Thymus (tissue), 11 donors: ENCODE measurements around the gene SH3RF3. TPM values are rescaled to one million over a fixed set of nuclear protein-coding genes. Genes with fewer than 3 reads are reported as not detected.

Experiments used
- DNase-seq, 9 donors: peaks; one replicate each; pipeline ENCODE4 v3.0.0-alpha.2; 2013; ENCODE audit warnings: low spot score in 9 of 9, low read depth in 6 of 9, missing footprints in 1 of 9
- H3K27ac ChIP-seq, 2 donors: one replicate each; pipeline ENCODE4 v1.5.1; 2013; ENCODE audit warnings: control low read depth in 1 of 2, low read depth in 1 of 2, low read length in 1 of 2, mild to moderate bottlenecking in 1 of 2, moderate library complexity in 1 of 2
- H3K27me3 ChIP-seq, 2 donors: one replicate each; pipeline ENCODE4 v1.5.1; 2013; ENCODE audit warnings: low read length in 1 of 2; ENCODE audit not compliant: control insufficient read depth in 2 of 2, insufficient read depth in 1 of 2
- H3K36me3 ChIP-seq, 2 donors: one replicate each; pipeline ENCODE4 v1.5.1; 2013; ENCODE audit warnings: low read length in 1 of 2, mild to moderate bottlenecking in 1 of 2, moderate library complexity in 1 of 2; ENCODE audit not compliant: control insufficient read depth in 2 of 2, insufficient read depth in 2 of 2
- H3K4me1 ChIP-seq, 2 donors: one replicate each; pipeline ENCODE4 v1.5.1; 2013; ENCODE audit warnings: low read length in 2 of 2; ENCODE audit not compliant: control insufficient read depth in 2 of 2, insufficient read depth in 2 of 2
- H3K4me3 ChIP-seq, 2 donors: one replicate each; pipeline ENCODE4 v1.5.1; 2013; ENCODE audit warnings: low read length in 2 of 2, control low read depth in 1 of 2, mild to moderate bottlenecking in 1 of 2
- H3K9me3 ChIP-seq, 2 donors: one replicate each; pipeline ENCODE4 v1.5.1; 2013; ENCODE audit warnings: low read length in 1 of 2, mild to moderate bottlenecking in 1 of 2; ENCODE audit not compliant: control insufficient read depth in 2 of 2, insufficient read depth in 1 of 2
- WGBS: extraction: QIAGEN DNeasy Blood & Tissue Kit; methylation state at CpG from one replicate; pipeline ENCODE4 v1.1.7; 2013; 5-methylcytosine and 5-hydroxymethylcytosine counted together
- polyA plus RNA-seq: library from polyadenylated mRNA; stranded (reverse); fragments of 200-250 nt; gene quantifications from one replicate; pipeline ENCODE4 v1.2.3, GENCODE V29; 2013
- total RNA-seq: library from RNA; stranded (reverse); fragments of 120-200 nt; gene quantifications from one replicate; pipeline ENCODE4 v1.2.4, GENCODE V29; 2013
- donor health status: healthy.

SH3RF3 gene
- total and polyA plus RNA-seq, 2 donors, result 3.2 to 8.2 TPM

- WGBS, result 94% methylated on average over 7 of the region's 7 CpGs
- H3K4me1 ChIP-seq, result peaks cover 0 to 30% of the 10 kb centered on the region in 2 donors
- no peak overlapping the region for H3K27ac ChIP-seq
- no peak for DNase-seq
- peaks cover 1 to 3% of the 10 kb centered on the region in 2 donors for H3K9me3 ChIP-seq
- no peaks in the 10 kb centered on the region for H3K27me3 ChIP-seq
- H3K4me3 ChIP-seq, result no peak overlapping the region
- no peaks in the 10 kb centered on the region for H3K36me3 ChIP-seq
Observed at GRCh38 chr2:109468893-109469292, 339.9 kb downstream of the SH3RF3 start.

- Histone ChIP-seq H3K4me3 (no peak overlapping the region), H3K36me3 (no peaks in the 10 kb centered on the region), H3K4me1 (peaks cover 0 to 33% of the 10 kb centered on the region in 2 donors), H3K9me3 (peaks cover 1 to 11% of the 10 kb centered on the region in 2 donors), H3K27me3 (no peaks in the 10 kb centered on the region), H3K27ac (peak overlapping the region in 1 of 2 donors; percentile 18)
- DNase-seq, result no peak
- WGBS, result 93% methylated on average over 3 of the region's 3 CpGs
Observed at GRCh38 chr2:109471658-109472057, 342.7 kb downstream of the SH3RF3 start.

- no peaks in the 10 kb centered on the region for H3K27me3 ChIP-seq
- peak overlapping the region in 1 of 2 donors; percentile 26 for H3K27ac ChIP-seq
- DNase-seq, result no peak
- no peak overlapping the region for H3K4me3 ChIP-seq
- no peaks in the 10 kb centered on the region for H3K36me3 ChIP-seq
- WGBS, result 92% methylated on average over 14 of the region's 14 CpGs
- peaks cover 1 to 11% of the 10 kb centered on the region in 2 donors for H3K9me3 ChIP-seq
- H3K4me1 ChIP-seq, result peaks cover 0 to 30% of the 10 kb centered on the region in 2 donors
Observed at GRCh38 chr2:109472331-109472959, 343.4 kb downstream of the SH3RF3 start.

- peaks cover 0 to 11% of the 10 kb centered on the region in 2 donors for H3K9me3 ChIP-seq
- DNase-seq, result no peak
- no peaks in the 10 kb centered on the region for H3K27me3 ChIP-seq
- 95% methylated on average over 10 of the region's 10 CpGs for WGBS
- H3K27ac ChIP-seq, result peak overlapping the region in 1 of 2 donors; percentile 26
- H3K4me1 ChIP-seq, result peaks cover 0 to 27% of the 10 kb centered on the region in 2 donors
- no peak overlapping the region for H3K4me3 ChIP-seq
- no peaks in the 10 kb centered on the region for H3K36me3 ChIP-seq
Observed at GRCh38 chr2:109472974-109473373, 344.0 kb downstream of the SH3RF3 start.

- Histone ChIP-seq H3K27me3 (no peaks in the 10 kb centered on the region), H3K36me3 (no peaks in the 10 kb centered on the region), H3K4me3 (no peak overlapping the region), H3K27ac (peak overlapping the region in 1 of 2 donors; percentile 12), H3K4me1 (peaks cover 0 to 27% of the 10 kb centered on the region in 2 donors), H3K9me3 (peaks cover 0 to 11% of the 10 kb centered on the region in 2 donors)
- DNase-seq, result no peak
- 81% methylated on average over 12 of the region's 12 CpGs for WGBS
Observed at GRCh38 chr2:109473616-109474318, 344.8 kb downstream of the SH3RF3 start.

GRCh38 chr2:109474319-109474825 is 345.4 kb downstream of the SH3RF3 start:
- no peaks in the 10 kb centered on the region for H3K36me3 ChIP-seq
- peaks cover 0 to 11% of the 10 kb centered on the region in 2 donors for H3K9me3 ChIP-seq
- no peak overlapping the region for H3K4me3 ChIP-seq
- H3K27ac ChIP-seq, result no peak overlapping the region
- WGBS, result 89% methylated on average over 11 of the region's 11 CpGs
- no peak for DNase-seq
- H3K27me3 ChIP-seq, result no peaks in the 10 kb centered on the region
- H3K4me1 ChIP-seq, result peaks cover 0 to 32% of the 10 kb centered on the region in 2 donors

GRCh38 chr2:109475531-109476210 is 346.7 kb downstream of the SH3RF3 start:
- 66% methylated on average over 6 of the region's 6 CpGs for WGBS
- Histone ChIP-seq H3K4me1 (peaks cover 3 to 36% of the 10 kb centered on the region in 2 donors), H3K36me3 (no peaks in the 10 kb centered on the region), H3K4me3 (no peak overlapping the region), H3K27ac (no peak overlapping the region), H3K9me3 (peaks cover 0 to 11% of the 10 kb centered on the region in 2 donors), H3K27me3 (peaks cover 0 to 4% of the 10 kb centered on the region in 2 donors)
- no peak for DNase-seq

- Histone ChIP-seq H3K27ac (no peak overlapping the region), H3K27me3 (peaks cover 0 to 6% of the 10 kb centered on the region in 2 donors), H3K4me1 (peaks cover 8 to 39% of the 10 kb centered on the region in 2 donors), H3K36me3 (no peaks in the 10 kb centered on the region), H3K9me3 (peaks cover 0 to 11% of the 10 kb centered on the region in 2 donors), H3K4me3 (no peak overlapping the region)
- no peak for DNase-seq
- WGBS, result 93% methylated on average over 10 of the region's 10 CpGs
Observed at GRCh38 chr2:109476641-109477441, 347.8 kb downstream of the SH3RF3 start.
